ENCODE results near the gene TOE1. TPM values are rescaled to one million over a fixed set of nuclear protein-coding genes. Genes with fewer than 3 reads are reported as not detected.

The TOE1 gene
- total RNA-seq, 1 donor from 2014 or later, result 7.5 TPM

GRCh38 chr1:45351508-45351907 lies 11.5 kb downstream of the TOE1 start:
- H3K27me3 Mint-ChIP-seq (ENCODE audit: unreplicated experiment), result peaks cover 4% of the 10 kb centered on the region
- no peak for TF ChIP-seq CTCF (IDR thresholded peaks at IDR 0.05; ENCODE audit: partially characterized antibody, unreplicated experiment)
- no peaks in the 10 kb centered on the region for H3K9me3 Mint-ChIP-seq (ENCODE audit: unreplicated experiment)
- no peaks in the 10 kb centered on the region for H3K4me1 Mint-ChIP-seq (ENCODE audit: low read depth, unreplicated experiment)
- DNase-seq, result no peak
- H3K36me3 Mint-ChIP-seq (ENCODE audit: unreplicated experiment), result no peaks in the 10 kb centered on the region
- H3K4me3 Mint-ChIP-seq (ENCODE audit: unreplicated experiment), result no peak overlapping the region
- no peak overlapping the region for H3K27ac Mint-ChIP-seq (ENCODE audit: unreplicated experiment)

- no peaks in the 10 kb centered on the region for H3K36me3 Mint-ChIP-seq (ENCODE audit: unreplicated experiment)
- no peak for DNase-seq
- no peak overlapping the region for H3K4me3 Mint-ChIP-seq (ENCODE audit: unreplicated experiment)
- no peaks in the 10 kb centered on the region for H3K4me1 Mint-ChIP-seq (ENCODE audit: low read depth, unreplicated experiment)
- no peak overlapping the region for H3K27ac Mint-ChIP-seq (ENCODE audit: unreplicated experiment)
- no peaks in the 10 kb centered on the region for H3K9me3 Mint-ChIP-seq (ENCODE audit: unreplicated experiment)
- H3K27me3 Mint-ChIP-seq (ENCODE audit: unreplicated experiment), result peaks cover 4% of the 10 kb centered on the region
- no peak for TF ChIP-seq CTCF (IDR thresholded peaks at IDR 0.05; ENCODE audit: partially characterized antibody, unreplicated experiment)
Measured at GRCh38 chr1:45353685-45354084, 13.7 kb downstream of the TOE1 start.

GRCh38 chr1:45354838-45355237 lies 14.9 kb downstream of the TOE1 start:
- H3K27ac Mint-ChIP-seq (ENCODE audit: unreplicated experiment), result no peak overlapping the region
- TF ChIP-seq CTCF (IDR thresholded peaks at IDR 0.05; ENCODE audit: partially characterized antibody, unreplicated experiment), result no peak
- no peaks in the 10 kb centered on the region for H3K4me1 Mint-ChIP-seq (ENCODE audit: low read depth, unreplicated experiment)
- peaks cover 2% of the 10 kb centered on the region for H3K27me3 Mint-ChIP-seq (ENCODE audit: unreplicated experiment)
- no peak overlapping the region for H3K4me3 Mint-ChIP-seq (ENCODE audit: unreplicated experiment)
- no peaks in the 10 kb centered on the region for H3K9me3 Mint-ChIP-seq (ENCODE audit: unreplicated experiment)
- H3K36me3 Mint-ChIP-seq (ENCODE audit: unreplicated experiment), result no peaks in the 10 kb centered on the region
- DNase-seq, result no peak

- Mint-ChIP-seq H3K4me3 (ENCODE audit: unreplicated experiment) (no peak overlapping the region), H3K27me3 (ENCODE audit: unreplicated experiment) (no peaks in the 10 kb centered on the region), H3K27ac (ENCODE audit: unreplicated experiment) (no peak overlapping the region), H3K4me1 (ENCODE audit: low read depth, unreplicated experiment) (no peaks in the 10 kb centered on the region), H3K9me3 (ENCODE audit: unreplicated experiment) (no peaks in the 10 kb centered on the region), H3K36me3 (ENCODE audit: unreplicated experiment) (no peaks in the 10 kb centered on the region)
- no peak for DNase-seq
- no peak for TF ChIP-seq CTCF (IDR thresholded peaks at IDR 0.05; ENCODE audit: partially characterized antibody, unreplicated experiment)
Measured at GRCh38 chr1:45355683-45356082, 15.7 kb downstream of the TOE1 start.

GRCh38 chr1:45356186-45356585 lies 16.2 kb downstream of the TOE1 start:
- H3K4me1 Mint-ChIP-seq (ENCODE audit: low read depth, unreplicated experiment), result no peaks in the 10 kb centered on the region
- no peaks in the 10 kb centered on the region for H3K9me3 Mint-ChIP-seq (ENCODE audit: unreplicated experiment)
- H3K36me3 Mint-ChIP-seq (ENCODE audit: unreplicated experiment), result no peaks in the 10 kb centered on the region
- TF ChIP-seq CTCF (IDR thresholded peaks at IDR 0.05; ENCODE audit: partially characterized antibody, unreplicated experiment), result no peak
- DNase-seq, result no peak
- no peak overlapping the region for H3K4me3 Mint-ChIP-seq (ENCODE audit: unreplicated experiment)
- no peaks in the 10 kb centered on the region for H3K27me3 Mint-ChIP-seq (ENCODE audit: unreplicated experiment)
- no peak overlapping the region for H3K27ac Mint-ChIP-seq (ENCODE audit: unreplicated experiment)
